CD4-positive, alpha-beta T cell (primary cell): ENCODE measurements around the gene FGG. TPM values are rescaled to one million over a fixed set of nuclear protein-coding genes. Genes with fewer than 3 reads are reported as not detected.
A peak's percentile ranks its signal among the peaks of the same experiment; 100 is the strongest.

Experiments
- ATAC-seq: fragments of 200-7000 bp; cut with Tn5 transposase; one replicate; pipeline ENCODE4 v1.10.0; 2022; ENCODE audit warnings: mild to moderate bottlenecking; ENCODE audit not compliant: poor library complexity
- CTCF ChIA-PET: fragments of 350-600 bp; sonication (Branson Sonifier 250); formaldehyde crosslinking; loops from one replicate; lab custom pipeline; 2021; ENCODE audit warnings: antibody characterized with exemption, inconsistent platforms; lab: Charles Lee
- POLR2A ChIA-PET: fragments of 350-600 bp; sonication (Branson Sonifier 250); formaldehyde crosslinking; loops from one replicate; lab custom pipeline; 2021; ENCODE audit warnings: antibody characterized with exemption, inconsistent platforms; lab: Charles Lee
- DNase-seq, 14 experiments: peaks; one replicate each; pipeline ENCODE4 v3.0.0-alpha.2; 2013 to 2020; ENCODE audit warnings: mixed read lengths in 2 of 14
- H3K27ac ChIP-seq, 2 donors: one replicate each; pipeline versions ENCODE4 v1.5.1 to v1.7.0; 2013; ENCODE audit warnings: low read length in 2 of 2, low read depth in 1 of 2, mild to moderate bottlenecking in 1 of 2
- H3K27me3 ChIP-seq, 2 experiments: 1 replicate in 1 of 2; 2 replicates in 1 of 2; pipeline versions ENCODE4 v1.6.1 to v1.7.0; 2013; ENCODE audit warnings: low read length in 2 of 2, control low read depth in 1 of 2, mild to moderate bottlenecking in 1 of 2, moderate library complexity in 1 of 2; ENCODE audit not compliant: insufficient read depth in 2 of 2, control insufficient read depth in 1 of 2
- H3K36me3 ChIP-seq: one replicate; pipeline ENCODE4 v1.6.1; 2013; ENCODE audit warnings: low read length, control low read depth; ENCODE audit not compliant: insufficient read depth
- H3K4me1 ChIP-seq: one replicate; pipeline ENCODE4 v1.6.1; 2013; ENCODE audit warnings: low read length, control low read depth; ENCODE audit not compliant: insufficient read depth
- H3K4me3 ChIP-seq: one replicate; pipeline ENCODE4 v1.5.1; 2013; ENCODE audit warnings: mild to moderate bottlenecking, low read length, moderate library complexity
- H3K9me3 ChIP-seq, 2 experiments: 1 replicate in 1 of 2; 2 replicates in 1 of 2; pipeline versions ENCODE4 v1.6.1 to v1.7.0; 2013; ENCODE audit warnings: low read length in 2 of 2, mild to moderate bottlenecking in 2 of 2, control low read depth in 1 of 2, moderate library complexity in 1 of 2; ENCODE audit not compliant: control insufficient read depth in 1 of 2, insufficient read depth in 1 of 2
- H3K27ac Mint-ChIP-seq: one replicate; pipeline ENCODE4 v1.8.0; 2020; ENCODE audit warnings: mixed read lengths
- H3K27me3 Mint-ChIP-seq: one replicate; pipeline ENCODE4 v1.8.0; 2021; ENCODE audit warnings: mixed read lengths
- H3K36me3 Mint-ChIP-seq: one replicate; pipeline ENCODE4 v1.8.0; 2021; ENCODE audit warnings: low read depth, mixed read lengths
- H3K4me1 Mint-ChIP-seq: one replicate; pipeline ENCODE4 v1.8.0; 2021; ENCODE audit warnings: low read depth, mixed read lengths
- H3K4me3 Mint-ChIP-seq: one replicate; pipeline ENCODE4 v1.8.0; 2020; ENCODE audit warnings: mild to moderate bottlenecking, mixed read lengths
- H3K9me3 Mint-ChIP-seq: one replicate; pipeline ENCODE4 v1.8.0; 2020; ENCODE audit warnings: mixed read lengths
- intact Hi-C, 2 experiments: fragments of 100-400 bp; cut with DNase I in 1 of 2; cut with micrococcal nuclease in 1 of 2; formaldehyde crosslinking; loops; one replicate each; pipeline versions ENCODE4 v1.15.1 to v1.9.0; 2023 to 2025; cut with DNase I, micrococcal nuclease
- total RNA-seq, 174 experiments: library from RNA in 2 of 174; stranded (reverse) in 2 of 174; gene quantifications; one replicate each; pipeline ENCODE4 v1.2.3 and lab custom pipeline; 2021 to 2026
- TF ChIP-seq, protein P1 (sequence below): fragments of 200-600 bp; IDR thresholded peaks from one replicate; pipeline ENCODE4 v1.8.0; 2022; ENCODE audit warnings: antibody characterized with exemption, mild to moderate bottlenecking

The FGG gene
- total RNA-seq, 2 experiments from 2014 or later = not detected

DNA sequence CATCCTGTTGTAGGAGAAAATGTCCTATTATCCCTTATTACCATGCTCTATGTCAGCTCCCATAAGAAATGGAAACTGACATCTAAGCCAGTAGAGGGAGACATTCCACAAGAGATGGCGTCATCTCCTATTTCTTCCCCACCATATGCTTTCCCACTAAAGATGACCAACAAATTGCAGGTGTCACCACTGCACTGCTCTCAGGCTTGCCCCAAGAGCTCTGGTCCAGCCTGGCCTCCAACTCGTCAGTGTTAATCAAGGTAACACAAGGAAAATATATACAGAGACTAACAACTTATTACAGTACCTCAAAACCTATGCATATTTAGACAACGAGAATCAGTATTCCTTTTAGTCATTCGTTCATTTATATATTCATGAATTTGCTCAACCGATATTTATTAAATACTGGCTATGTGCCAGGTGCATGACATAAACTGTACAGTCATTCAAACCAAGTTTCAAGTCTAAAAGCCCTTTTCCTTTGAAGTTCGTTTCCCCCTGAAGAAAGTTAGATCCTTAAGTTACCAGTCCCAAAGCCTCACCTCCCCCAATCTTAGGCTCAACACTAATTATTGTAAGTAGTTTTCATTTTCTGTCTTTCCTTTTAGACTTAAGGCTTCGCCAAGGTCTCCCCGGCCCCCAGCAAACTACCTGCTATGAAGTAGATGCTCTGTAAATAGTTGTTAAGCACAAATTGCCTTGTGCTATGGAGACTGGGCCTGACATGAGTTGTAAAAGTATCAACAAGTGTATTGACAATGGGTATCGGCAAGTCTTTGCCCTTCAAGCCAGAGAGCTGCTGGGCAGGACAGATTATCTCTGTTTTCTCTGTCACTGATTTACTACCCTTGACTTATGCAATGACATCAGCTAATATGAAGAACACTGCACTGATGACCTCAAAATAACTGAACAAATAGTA, 52.7 kb downstream of the FGG start:
- no peak for ATAC-seq
- Mint-ChIP-seq H3K36me3 (no peaks in the 10 kb centered on the region), H3K27me3 (peaks cover 16% of the 10 kb centered on the region), H3K9me3 (no peaks in the 10 kb centered on the region), H3K4me3 (no peak overlapping the region), H3K27ac (no peak overlapping the region), H3K4me1 (no peaks in the 10 kb centered on the region)
- intact Hi-C loops = loop anchor here in 1 of 2 experiments (10.0 kb wide), 1 partner anchor 1225 kb away; no protein-coding TSS in a partner anchor
- Histone ChIP-seq H3K27me3 (no peaks in the 10 kb centered on the region), H3K4me1 (no peaks in the 10 kb centered on the region), H3K9me3 (no peaks in the 10 kb centered on the region), H3K4me3 (no peak overlapping the region), H3K27ac (no peak overlapping the region), H3K36me3 (no peaks in the 10 kb centered on the region)
- DNase-seq = peak in 3 of 14 experiments; percentile 14 to 27 (median 20)
- TF ChIP-seq, protein P1, sequence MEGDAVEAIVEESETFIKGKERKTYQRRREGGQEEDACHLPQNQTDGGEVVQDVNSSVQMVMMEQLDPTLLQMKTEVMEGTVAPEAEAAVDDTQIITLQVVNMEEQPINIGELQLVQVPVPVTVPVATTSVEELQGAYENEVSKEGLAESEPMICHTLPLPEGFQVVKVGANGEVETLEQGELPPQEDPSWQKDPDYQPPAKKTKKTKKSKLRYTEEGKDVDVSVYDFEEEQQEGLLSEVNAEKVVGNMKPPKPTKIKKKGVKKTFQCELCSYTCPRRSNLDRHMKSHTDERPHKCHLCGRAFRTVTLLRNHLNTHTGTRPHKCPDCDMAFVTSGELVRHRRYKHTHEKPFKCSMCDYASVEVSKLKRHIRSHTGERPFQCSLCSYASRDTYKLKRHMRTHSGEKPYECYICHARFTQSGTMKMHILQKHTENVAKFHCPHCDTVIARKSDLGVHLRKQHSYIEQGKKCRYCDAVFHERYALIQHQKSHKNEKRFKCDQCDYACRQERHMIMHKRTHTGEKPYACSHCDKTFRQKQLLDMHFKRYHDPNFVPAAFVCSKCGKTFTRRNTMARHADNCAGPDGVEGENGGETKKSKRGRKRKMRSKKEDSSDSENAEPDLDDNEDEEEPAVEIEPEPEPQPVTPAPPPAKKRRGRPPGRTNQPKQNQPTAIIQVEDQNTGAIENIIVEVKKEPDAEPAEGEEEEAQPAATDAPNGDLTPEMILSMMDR = peak; percentile 32
- POLR2A ChIA-PET = no interaction called here
- CTCF ChIA-PET = interaction anchor here (1.2 kb wide), 2 partner anchors 9 to 11 kb away, joined by 3 to 5 read pairs; no protein-coding TSS in a partner anchor

DNA sequence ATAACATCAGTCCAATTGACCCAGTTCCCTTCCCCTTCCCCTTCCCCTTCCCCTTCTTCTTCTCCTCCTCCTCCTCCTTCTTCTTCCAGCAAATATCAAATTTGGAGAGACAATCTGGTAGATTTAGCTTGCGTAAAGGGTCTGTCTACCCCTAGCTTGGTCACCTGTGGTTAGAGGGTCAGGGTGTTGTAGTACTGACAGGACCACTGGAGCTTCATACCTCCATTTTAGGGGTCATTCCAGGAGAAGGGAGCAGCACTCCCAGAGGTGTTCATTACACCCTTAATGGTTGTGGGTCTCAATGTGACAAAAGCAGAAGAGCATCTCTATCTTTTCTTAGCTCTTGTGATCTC, 53.3 kb downstream of the FGG start:
- ChIA-PET CTCF (interaction anchor here (1.2 kb wide), 2 partner anchors 10 kb away, joined by 3 to 5 read pairs; no protein-coding TSS in a partner anchor), POLR2A (no interaction called here)
- no peak overlapping the region for H3K4me3 ChIP-seq
- no peaks in the 10 kb centered on the region for H3K27me3 ChIP-seq
- Mint-ChIP-seq H3K27ac (no peak overlapping the region), H3K4me3 (no peak overlapping the region), H3K9me3 (no peaks in the 10 kb centered on the region), H3K4me1 (no peaks in the 10 kb centered on the region), H3K27me3 (peaks cover 16% of the 10 kb centered on the region), H3K36me3 (no peaks in the 10 kb centered on the region)
- H3K27ac ChIP-seq = no peak overlapping the region
- intact Hi-C loops = loop anchor here in 1 of 2 experiments (10.0 kb wide), 1 partner anchor 1226 kb away; no protein-coding TSS in a partner anchor
- TF ChIP-seq, protein P1 = no peak
- ATAC-seq (no peak), DNase-seq (no peak)
- H3K4me1 ChIP-seq = no peaks in the 10 kb centered on the region
- no peaks in the 10 kb centered on the region for H3K36me3 ChIP-seq
- H3K9me3 ChIP-seq = no peaks in the 10 kb centered on the region

Other genes with a start within 250 kb of the FGG start
- under 1 TPM; 0.16 to 0.22 TPM for gene DCHS2, start 120.9 kb downstream of the FGG start, total RNA-seq
- gene PLRG1, start 62.3 kb downstream of the FGG start, total RNA-seq = 10 to 100 TPM; 41.1 to 44.8 TPM
- not detected for gene FGB, start 49.6 kb downstream of the FGG start, total RNA-seq
- gene FGA, start 21.9 kb downstream of the FGG start, total RNA-seq = not detected
- not detected for gene LRAT, start 131.3 kb upstream of the FGG start, total RNA-seq
- gene RBM46, start 168.6 kb upstream of the FGG start, total RNA-seq = not detected